Memory B cell (primary cell): ENCODE data around the gene PDGFRA.
A peak's percentile ranks its signal among the peaks of the same experiment; 100 is the strongest.
"Not testable (repeated sequence)": the region's sequence is repeated elsewhere in the genome, so short reads cannot be mapped to it uniquely, and the experiment has no call there.

Source experiments
- ATAC-seq: fragments of 150-1000 bp; cut with Tn5 transposase; 2 replicates; pipeline ENCODE4 v1.10.0; 2021; ENCODE audit warnings: low read depth, mild to moderate bottlenecking, moderate library complexity
- DNase-seq, 2 donors: peaks; one replicate each; pipeline ENCODE4 v3.0.0; 2022; ENCODE audit warnings: low spot score in 2 of 2
- H3K27ac Mint-ChIP-seq: one replicate; pipeline ENCODE4 v1.8.0; 2022; ENCODE audit warnings: mild to moderate bottlenecking, moderate library complexity, mixed read lengths
- H3K27me3 Mint-ChIP-seq: one replicate; pipeline ENCODE4 v1.8.0; 2022; ENCODE audit warnings: mixed read lengths
- H3K36me3 Mint-ChIP-seq: one replicate; pipeline ENCODE4 v1.8.0; 2022; ENCODE audit warnings: mild to moderate bottlenecking, mixed read lengths
- H3K4me1 Mint-ChIP-seq: one replicate; pipeline ENCODE4 v1.8.0; 2022; ENCODE audit warnings: mixed read lengths
- H3K4me3 Mint-ChIP-seq: one replicate; pipeline ENCODE4 v1.8.0; 2022; ENCODE audit warnings: mild to moderate bottlenecking, moderate library complexity, mixed read lengths
- H3K9me3 Mint-ChIP-seq: one replicate; pipeline ENCODE4 v1.8.0; 2022; ENCODE audit warnings: mixed read lengths

PDGFRA gene

DNA sequence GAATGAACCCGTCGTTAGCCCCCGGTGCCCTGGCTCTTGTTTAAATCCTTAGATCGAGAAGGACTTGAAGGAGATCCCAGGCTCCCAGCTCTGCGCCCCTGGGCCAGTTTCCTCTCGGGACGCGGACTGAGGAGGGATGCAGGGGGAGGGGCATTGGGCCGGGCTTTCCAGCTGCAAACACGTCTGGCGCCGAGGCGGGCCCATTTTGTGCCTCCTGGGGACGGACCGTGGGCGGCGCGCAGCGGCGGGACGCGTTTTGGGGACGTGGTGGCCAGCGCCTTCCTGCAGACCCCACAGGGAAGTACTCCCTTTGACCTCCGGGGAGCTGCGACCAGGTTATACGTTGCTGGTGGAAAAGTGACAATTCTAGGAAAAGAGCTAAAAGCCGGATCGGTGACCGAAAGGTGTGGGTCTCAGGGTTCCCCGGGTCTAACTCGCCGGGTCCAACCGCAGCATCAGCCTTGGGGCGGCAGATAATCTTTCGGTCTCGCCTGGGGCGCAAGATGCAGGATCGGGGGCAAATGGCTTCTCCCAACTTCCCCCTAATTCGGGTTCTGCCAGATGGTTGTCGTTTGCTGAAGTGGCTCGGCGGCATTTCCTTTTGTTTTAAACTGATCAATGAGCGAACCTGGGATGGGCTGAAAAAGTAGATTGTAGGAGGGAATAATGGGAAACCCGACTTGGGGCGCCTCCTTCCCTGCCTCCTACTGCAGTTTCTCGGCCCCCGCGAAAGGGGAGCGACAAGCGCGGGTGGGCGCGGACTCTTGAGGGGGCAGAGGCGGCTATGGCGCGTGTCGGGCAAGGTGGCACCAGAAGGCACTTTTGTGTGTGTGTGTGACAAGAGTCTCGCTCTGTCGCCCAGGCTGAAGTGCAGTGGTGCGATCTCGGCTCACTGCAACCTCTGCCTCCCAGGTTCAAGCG, 2.9 kb downstream of the PDGFRA start:
- H3K36me3 Mint-ChIP-seq = no peaks in the 10 kb centered on the region
- peak overlapping the region; percentile 29 for H3K4me3 Mint-ChIP-seq
- H3K27ac Mint-ChIP-seq = no peak overlapping the region
- H3K27me3 Mint-ChIP-seq = peaks cover 17% of the 10 kb centered on the region
- H3K4me1 Mint-ChIP-seq = peaks cover 13% of the 10 kb centered on the region
- DNase-seq (peak in 1 of 2 donors; percentile 14), ATAC-seq (no peak)
- H3K9me3 Mint-ChIP-seq = peaks cover 2% of the 10 kb centered on the region

DNA sequence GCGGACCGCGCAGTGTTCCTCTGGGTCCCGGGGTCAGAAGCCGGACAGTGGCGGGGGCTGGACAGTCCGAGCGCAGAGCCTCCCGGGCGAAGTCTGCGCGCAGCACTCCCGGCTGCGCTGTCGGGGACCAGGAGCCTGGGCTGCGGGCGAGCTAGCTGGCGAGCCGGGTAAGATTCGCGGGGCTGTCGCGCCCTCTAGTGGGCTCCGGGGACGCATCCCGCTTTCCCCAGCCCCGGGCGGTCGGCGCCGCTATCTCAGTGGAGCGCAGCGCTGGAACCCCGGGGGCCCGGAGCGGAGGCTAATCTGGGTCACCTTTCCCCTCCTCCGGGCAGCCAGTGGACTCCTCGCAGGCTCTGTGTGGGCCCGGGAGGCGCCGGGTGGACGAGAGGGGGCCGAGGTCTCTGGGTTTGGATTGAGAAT, 4.2 kb downstream of the PDGFRA start:
- peak; percentile 69 to 80 for DNase-seq
- Mint-ChIP-seq H3K27me3 (peaks cover 15% of the 10 kb centered on the region), H3K36me3 (no peaks in the 10 kb centered on the region), H3K27ac (no peak overlapping the region), H3K9me3 (peaks cover 2% of the 10 kb centered on the region), H3K4me1 (peaks cover 10% of the 10 kb centered on the region), H3K4me3 (peak overlapping the region; percentile 76)
- peak; percentile 79 for ATAC-seq

DNA sequence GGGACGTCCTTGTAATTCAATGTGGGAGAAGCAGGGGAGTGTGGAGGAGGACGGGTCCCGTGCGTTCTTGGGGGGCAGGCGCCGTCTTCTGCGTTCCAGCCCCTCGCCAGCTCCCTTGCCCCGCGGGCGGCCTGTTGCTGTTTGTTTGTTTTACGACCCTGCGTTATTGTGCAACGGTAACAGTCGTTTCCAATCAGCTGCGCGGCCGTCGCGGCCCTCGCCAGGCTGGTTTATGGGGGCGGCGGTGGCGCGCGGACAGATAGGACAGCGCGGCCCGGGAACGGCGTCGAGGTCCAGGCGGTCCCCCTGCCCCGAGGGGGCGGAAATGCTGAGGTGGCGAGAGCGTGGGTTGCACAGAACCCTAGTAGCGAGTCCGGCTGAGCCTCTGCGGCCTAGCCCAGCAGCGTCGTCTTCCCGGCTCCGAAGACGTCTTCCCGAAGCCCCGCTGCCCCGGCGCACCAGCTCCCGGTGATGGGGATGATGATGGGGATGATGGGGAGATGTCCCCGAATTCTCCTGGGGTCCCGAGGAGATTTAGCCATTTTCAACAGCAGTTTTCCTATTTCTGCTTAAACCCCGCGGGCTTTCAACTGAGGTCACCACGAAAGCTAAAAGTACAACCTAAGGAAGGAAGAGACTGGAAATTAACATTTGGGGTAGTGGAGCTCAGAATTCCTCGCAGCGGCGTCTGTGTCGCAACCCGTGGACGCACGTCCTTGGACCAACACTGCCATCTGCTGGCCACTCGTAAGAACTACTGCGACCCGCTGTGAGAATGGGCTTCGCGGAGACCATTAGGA, 4.8 kb downstream of the PDGFRA start:
- DNase-seq = peak; percentile 68 to 69
- peaks cover 7% of the 10 kb centered on the region for H3K4me1 Mint-ChIP-seq
- no peak overlapping the region for H3K27ac Mint-ChIP-seq
- H3K9me3 Mint-ChIP-seq = peaks cover 2% of the 10 kb centered on the region
- peak overlapping the region; percentile 76 for H3K4me3 Mint-ChIP-seq
- ATAC-seq = peak; percentile 66
- no peaks in the 10 kb centered on the region for H3K36me3 Mint-ChIP-seq
- H3K27me3 Mint-ChIP-seq = peaks cover 13% of the 10 kb centered on the region

DNA sequence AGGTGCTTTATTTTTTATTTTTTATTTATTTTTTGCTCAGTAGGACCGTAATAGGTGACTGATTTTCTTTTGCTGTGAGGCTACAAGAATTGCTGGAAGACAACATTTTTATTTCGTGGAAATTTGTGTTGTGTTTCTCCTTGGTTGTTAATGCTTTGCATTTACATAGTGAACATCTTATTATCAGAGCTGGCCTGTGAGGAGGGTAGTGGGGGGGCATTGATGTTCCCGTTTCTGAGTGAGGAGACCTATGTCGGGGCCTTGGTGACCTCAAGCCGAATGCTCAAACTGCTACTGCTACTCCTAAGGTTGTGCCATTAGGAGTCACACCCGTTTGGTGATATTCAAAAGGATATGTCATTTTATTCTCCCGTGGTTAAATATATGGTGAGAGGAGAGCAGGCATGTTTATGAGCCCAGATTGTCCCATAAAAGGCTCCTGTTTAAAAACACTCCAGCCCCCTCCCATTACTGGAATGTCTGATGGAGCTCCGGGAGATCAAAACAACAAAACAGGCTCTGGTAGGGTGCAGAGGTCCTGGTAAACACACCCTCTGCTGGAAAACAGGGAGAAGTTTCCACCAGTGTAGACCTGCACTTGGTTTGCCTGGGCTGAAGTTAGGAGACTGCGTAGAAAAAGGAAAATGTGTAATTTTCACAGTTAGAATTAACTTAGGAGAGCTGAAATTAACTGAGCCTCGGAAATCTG, 5.6 kb downstream of the PDGFRA start:
- ATAC-seq = peak; percentile 29
- Mint-ChIP-seq H3K36me3 (no peaks in the 10 kb centered on the region), H3K27me3 (peaks cover 9% of the 10 kb centered on the region), H3K9me3 (no peaks in the 10 kb centered on the region), H3K4me3 (no peak overlapping the region), H3K27ac (no peak overlapping the region), H3K4me1 (peaks cover 5% of the 10 kb centered on the region)
- DNase-seq = no peak

DNA sequence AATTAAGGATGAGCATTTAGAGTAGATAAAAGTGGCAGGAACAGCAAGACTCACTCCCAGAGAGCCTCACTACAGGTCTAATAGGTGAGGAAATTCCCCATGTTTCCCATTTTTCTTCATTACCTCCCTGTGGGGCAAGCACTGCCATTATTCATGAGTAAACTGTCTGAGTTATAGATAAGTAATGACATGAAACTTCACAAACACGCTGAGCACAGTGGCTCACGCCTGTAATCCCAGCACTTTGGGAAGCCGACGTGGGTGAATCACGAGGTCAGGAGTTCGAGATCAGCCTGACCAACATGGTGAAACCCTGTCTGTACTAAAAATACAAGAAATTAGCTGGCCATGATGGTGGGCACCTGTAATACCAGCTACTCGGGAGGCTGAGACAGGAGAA, 7.2 kb downstream of the PDGFRA start:
- H3K27me3 Mint-ChIP-seq, H3K9me3 Mint-ChIP-seq, H3K4me1 Mint-ChIP-seq, ATAC-seq, H3K36me3 Mint-ChIP-seq, H3K4me3 Mint-ChIP-seq, H3K27ac Mint-ChIP-seq, DNase-seq: not testable (repeated sequence)

DNA sequence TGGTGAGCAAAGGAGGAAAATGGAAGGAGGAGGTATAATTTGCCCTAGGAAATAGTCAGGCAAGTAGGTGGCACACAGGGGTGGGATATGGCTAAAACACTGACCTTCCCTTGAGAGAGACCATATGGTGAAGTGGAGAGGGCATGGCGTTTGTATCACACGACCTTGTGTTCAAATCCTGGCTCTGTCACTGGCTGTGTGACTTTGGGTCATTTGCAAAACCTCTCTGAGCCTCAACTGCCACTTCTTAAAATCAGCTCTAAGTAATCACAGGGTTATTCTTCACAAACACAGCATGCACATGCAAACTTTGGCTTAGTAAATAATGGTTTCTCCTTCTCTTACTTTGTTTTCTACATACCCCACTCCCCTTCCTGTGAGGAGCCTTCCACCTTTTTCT, 8.7 kb downstream of the PDGFRA start:
- H3K27me3 Mint-ChIP-seq = peaks cover 7% of the 10 kb centered on the region
- peaks cover 3% of the 10 kb centered on the region for H3K9me3 Mint-ChIP-seq
- H3K4me3 Mint-ChIP-seq = no peak overlapping the region
- H3K27ac Mint-ChIP-seq = no peak overlapping the region
- peaks cover 2% of the 10 kb centered on the region for H3K4me1 Mint-ChIP-seq
- peaks cover 2% of the 10 kb centered on the region for H3K36me3 Mint-ChIP-seq
- ATAC-seq = no peak
- DNase-seq = no peak

DNA sequence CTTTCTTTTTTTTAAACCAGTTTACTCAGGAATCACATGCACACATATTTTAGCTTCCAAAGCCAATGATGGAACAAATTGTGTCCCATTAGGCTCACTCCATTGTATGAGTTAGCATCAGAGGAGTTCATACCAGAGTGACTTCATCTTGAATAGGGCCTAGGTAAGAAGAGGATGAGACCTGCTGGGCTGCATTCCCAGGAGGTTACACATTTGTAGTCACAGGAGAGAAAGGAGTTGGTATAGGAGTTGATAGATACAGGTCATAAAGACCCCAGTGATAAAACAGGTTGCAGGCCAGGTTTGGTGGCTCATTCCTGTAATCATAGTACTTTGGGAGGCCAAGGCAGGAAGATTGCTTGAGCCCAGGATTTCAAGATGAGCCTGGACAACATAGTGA, 9.3 kb downstream of the PDGFRA start:
- Mint-ChIP-seq H3K9me3 (peaks cover 5% of the 10 kb centered on the region), H3K27ac (no peak overlapping the region), H3K36me3 (peaks cover 2% of the 10 kb centered on the region), H3K4me3 (no peak overlapping the region), H3K27me3 (peaks cover 7% of the 10 kb centered on the region), H3K4me1 (peaks cover 2% of the 10 kb centered on the region)
- DNase-seq (no peak), ATAC-seq (no peak)

DNA sequence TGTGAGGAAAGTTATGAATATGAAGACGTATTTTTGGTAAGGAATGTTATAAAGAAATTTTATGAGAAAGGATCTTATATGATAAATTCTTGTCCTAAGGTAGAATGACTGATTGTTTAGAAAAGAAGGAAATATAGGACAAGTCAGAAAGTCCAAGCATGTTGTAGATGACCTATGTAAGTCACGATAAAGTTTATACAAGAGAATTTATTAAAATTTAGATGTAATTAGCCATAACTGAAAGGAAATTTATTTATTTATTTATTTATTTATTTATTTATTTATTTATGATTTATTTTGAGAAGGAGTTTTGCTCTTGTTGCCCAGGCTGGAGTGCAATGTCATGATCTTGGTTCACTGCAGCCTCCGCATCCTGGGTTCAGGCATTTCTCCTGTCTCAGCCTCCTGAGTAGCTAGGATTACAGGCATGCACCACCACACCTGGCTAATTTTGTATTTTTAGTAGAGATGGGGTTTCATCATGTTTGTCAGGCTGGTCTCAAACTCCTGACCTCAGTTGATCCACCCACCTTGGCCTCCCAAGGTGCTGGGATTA, 12.3 kb downstream of the PDGFRA start:
- not testable (repeated sequence) for H3K9me3 Mint-ChIP-seq, H3K4me1 Mint-ChIP-seq, H3K27ac Mint-ChIP-seq, ATAC-seq, H3K4me3 Mint-ChIP-seq, H3K36me3 Mint-ChIP-seq, DNase-seq, H3K27me3 Mint-ChIP-seq

DNA sequence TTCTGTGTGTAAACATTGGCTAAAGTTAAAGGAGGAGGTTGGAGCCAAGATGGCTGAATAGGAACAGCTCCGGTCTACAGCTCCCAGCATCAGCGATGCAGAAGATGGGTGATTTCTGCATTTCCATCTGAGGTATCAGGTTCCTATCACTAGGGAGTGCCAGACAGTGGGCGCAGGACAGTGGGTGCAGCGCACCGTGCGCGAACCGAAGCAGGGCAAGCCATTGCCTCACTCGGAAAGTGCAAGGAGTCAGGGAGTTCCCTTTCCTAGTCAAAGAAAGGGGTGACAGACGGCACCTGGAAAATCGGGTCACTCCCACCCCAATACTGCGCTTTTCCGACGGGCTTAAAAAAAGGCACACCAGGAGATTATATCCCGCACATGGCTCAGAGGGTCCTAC, 14.4 kb downstream of the PDGFRA start:
- not testable (repeated sequence) for H3K9me3 Mint-ChIP-seq, DNase-seq, H3K36me3 Mint-ChIP-seq, H3K4me3 Mint-ChIP-seq, H3K27me3 Mint-ChIP-seq, ATAC-seq, H3K4me1 Mint-ChIP-seq, H3K27ac Mint-ChIP-seq

DNA sequence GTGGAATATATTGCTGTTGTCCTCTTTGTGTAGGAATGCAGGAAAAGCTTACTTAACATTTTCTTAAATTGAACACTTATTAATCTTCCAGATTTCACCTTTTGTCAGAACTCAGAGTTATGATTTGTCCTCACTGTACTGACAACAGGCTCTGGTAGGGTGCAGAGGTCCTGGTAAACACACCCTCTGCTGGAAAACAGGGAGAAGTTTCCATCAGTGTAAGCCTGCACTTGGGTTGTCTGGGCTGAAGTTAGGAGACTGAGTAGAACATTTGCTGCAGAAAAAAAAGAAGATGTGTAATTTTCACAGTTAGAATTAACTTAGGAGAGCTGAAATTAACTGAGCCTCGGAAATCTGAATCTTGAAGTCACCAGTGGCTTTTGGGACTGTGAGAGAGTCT, 23.2 kb downstream of the PDGFRA start:
- H3K4me3 Mint-ChIP-seq, ATAC-seq, H3K9me3 Mint-ChIP-seq, H3K4me1 Mint-ChIP-seq, H3K27ac Mint-ChIP-seq, H3K27me3 Mint-ChIP-seq, H3K36me3 Mint-ChIP-seq, DNase-seq: not testable (repeated sequence)

DNA sequence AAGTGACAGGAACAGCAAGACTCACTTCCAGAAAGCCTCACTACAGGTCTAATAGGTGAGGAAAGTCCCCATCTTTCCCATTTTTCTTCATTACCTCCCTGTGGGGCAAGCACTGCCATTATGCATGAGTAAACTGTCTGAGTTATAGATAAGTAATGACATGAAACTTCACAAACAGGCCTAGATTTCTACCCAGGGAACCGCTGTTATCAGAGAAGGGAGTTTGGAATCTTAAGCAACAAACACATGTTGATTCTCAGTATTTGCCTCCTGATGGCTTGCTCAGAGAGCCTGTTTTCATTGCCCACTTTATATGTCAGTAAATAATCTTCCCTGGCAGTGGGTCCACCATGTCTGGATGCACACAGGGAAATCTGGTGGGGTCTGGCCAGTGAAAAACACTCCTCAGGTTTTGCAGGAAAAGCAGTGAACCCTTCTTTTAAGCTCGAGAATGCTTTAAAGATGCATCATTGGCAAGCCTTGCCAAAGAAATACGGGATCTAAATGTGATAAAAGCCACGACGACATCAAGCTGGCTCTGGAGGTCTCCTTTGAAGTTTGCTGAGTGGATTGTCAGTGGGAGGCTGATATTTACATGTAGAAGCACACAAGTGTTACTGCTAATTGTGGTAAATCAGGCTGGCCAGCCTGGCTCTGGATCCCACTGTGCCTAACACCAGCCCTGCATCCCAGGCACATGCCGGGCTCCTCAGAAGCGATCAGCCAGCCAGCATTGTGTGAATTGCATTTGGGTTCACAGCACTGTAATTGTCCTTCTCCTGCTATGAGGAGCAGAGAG, 25.2 kb downstream of the PDGFRA start:
- ATAC-seq = no peak
- no peak overlapping the region for H3K4me3 Mint-ChIP-seq
- H3K36me3 Mint-ChIP-seq = no peaks in the 10 kb centered on the region
- no peak for DNase-seq
- peaks cover 5% of the 10 kb centered on the region for H3K9me3 Mint-ChIP-seq
- H3K27me3 Mint-ChIP-seq = peaks cover 3% of the 10 kb centered on the region
- H3K4me1 Mint-ChIP-seq = no peaks in the 10 kb centered on the region
- no peak overlapping the region for H3K27ac Mint-ChIP-seq

DNA sequence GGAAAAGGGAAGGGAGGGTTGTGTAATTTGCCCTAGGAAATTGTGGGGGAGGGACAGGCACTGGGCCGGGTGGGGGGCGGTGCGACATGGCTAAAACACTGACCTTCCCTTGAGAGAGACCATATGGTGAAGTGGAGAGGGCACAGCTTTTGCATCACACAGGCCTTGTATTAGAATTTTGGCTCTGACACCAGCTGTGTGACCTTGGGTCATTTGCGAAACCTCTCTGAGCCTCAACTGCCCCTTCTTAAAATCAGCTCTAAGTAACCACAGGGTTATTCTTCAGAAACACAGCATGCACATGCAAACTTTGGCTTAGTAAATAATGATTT, 25.8 kb downstream of the PDGFRA start:
- Mint-ChIP-seq H3K27ac (no peak overlapping the region), H3K27me3 (peaks cover 3% of the 10 kb centered on the region), H3K9me3 (peaks cover 5% of the 10 kb centered on the region), H3K36me3 (no peaks in the 10 kb centered on the region), H3K4me1 (no peaks in the 10 kb centered on the region), H3K4me3 (no peak overlapping the region)
- ATAC-seq = no peak
- DNase-seq = no peak

DNA sequence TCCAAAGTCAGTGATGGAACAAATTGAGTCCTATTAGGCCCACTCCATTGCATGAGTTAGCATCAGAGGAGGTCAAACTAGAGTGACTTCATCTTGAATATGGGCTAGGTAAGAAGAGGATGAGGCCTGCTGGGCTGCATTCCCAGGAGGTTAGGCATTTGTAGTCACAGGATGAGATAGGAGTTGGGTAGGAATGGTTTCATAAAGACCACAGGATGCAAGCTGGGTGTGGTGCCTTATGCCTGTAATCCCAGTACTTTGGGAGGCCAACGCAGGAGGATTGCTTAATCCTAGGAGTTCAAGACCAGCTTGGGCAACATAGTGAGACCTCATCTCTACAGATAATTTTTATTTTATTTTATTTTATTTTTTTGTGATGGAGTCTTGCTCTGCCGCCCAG, 26.8 kb downstream of the PDGFRA start:
- ATAC-seq (no peak), DNase-seq (no peak)
- H3K36me3 Mint-ChIP-seq = no peaks in the 10 kb centered on the region
- peaks cover 6% of the 10 kb centered on the region for H3K27me3 Mint-ChIP-seq
- H3K27ac Mint-ChIP-seq = no peak overlapping the region
- H3K4me3 Mint-ChIP-seq = no peak overlapping the region
- H3K9me3 Mint-ChIP-seq = peaks cover 5% of the 10 kb centered on the region
- no peaks in the 10 kb centered on the region for H3K4me1 Mint-ChIP-seq
